Measurements from ENCODE around the gene BBC3.
"Not testable (repeated sequence)": the region's sequence is repeated elsewhere in the genome, so short reads cannot be mapped to it uniquely, and the experiment has no call there.

Gene BBC3

GRCh38 chr19:47230921-47231214, at the start of gene BBC3:
BBC3 (minus strand) TSS chr19:47231199; CDS start chr19:47228431, 2,768 bp downstream.
- ChIA-PET POLR2A (no interaction called here), CTCF (no interaction called here)
- peak within 1 kb of the TSS; percentile 95 for H3K4me3 ChIP-seq (ENCODE audit: low read depth, low read length)
- no peak for DNase-seq (ENCODE audit: low read depth, low spot score)
- no peak for TF ChIP-seq CTCF (IDR thresholded peaks at IDR 0.05; ENCODE audit: insufficient read depth, low read length, missing control alignments)

GRCh38 chr19:47280183-47280797, 49.3 kb upstream of the BBC3 start:
- CTCF ChIA-PET: interaction anchor here (0.8 to 1.6 kb wide), 5 partner anchors 13 to 148 kb away, joined by 3 to 7 read pairs (median 4); no protein-coding TSS in a partner anchor
- no peak for DNase-seq (ENCODE audit: low read depth, low spot score)
- POLR2A ChIA-PET: no interaction called here

GRCh38 chr19:47276513-47276912, 45.5 kb upstream of the BBC3 start:
- not testable (repeated sequence) for H3K4me3 ChIP-seq (ENCODE audit: low read depth, low read length); DNase-seq (ENCODE audit: low read depth, low spot score)
- CTCF ChIA-PET: interaction anchor here (1.4 to 5.8 kb wide), 8 partner anchors 10 to 151 kb away, joined by 4 to 88 read pairs (median 8); partner anchors contain the start of gene DHX34
- POLR2A ChIA-PET: interaction anchor here (0.7 to 4.0 kb wide), 2 partner anchors 9 to 20 kb away, joined by 3 to 27 read pairs; partner anchors contain the start of gene CCDC9

More at GRCh38 chr19:47280183-47280797, 49.3 kb upstream of the BBC3 start:
- no peak overlapping the region for H3K4me3 ChIP-seq (ENCODE audit: low read depth, low read length)
- peak; percentile 39 for TF ChIP-seq CTCF (IDR thresholded peaks at IDR 0.05; ENCODE audit: insufficient read depth, low read length, missing control alignments)

- peak overlapping the region; percentile 54; the same call in 1 of the 2 replicates for H3K4me3 ChIP-seq (ENCODE audit: low read depth, low read length)
- no peak for DNase-seq (ENCODE audit: low read depth, low spot score)
- ChIA-PET POLR2A (interaction anchor here (2.4 to 4.0 kb wide), 2 partner anchors 19 to 65 kb away, joined by 7 to 27 read pairs; partner anchors contain the start of gene CCDC9), CTCF (interaction anchor here (1.0 to 5.8 kb wide), 14 partner anchors 11 to 150 kb away, joined by 3 to 88 read pairs (median 6); partner anchors contain the start of genes CCDC9 and DHX34)
- TF ChIP-seq CTCF (IDR thresholded peaks at IDR 0.05; ENCODE audit: insufficient read depth, low read length, missing control alignments): no peak
These were observed 44.9 kb upstream of the BBC3 start for GRCh38 chr19:47275791-47276461.

GRCh38 chr19:47274891-47275761, 44.1 kb upstream of the BBC3 start:
- no peak for TF ChIP-seq CTCF (IDR thresholded peaks at IDR 0.05; ENCODE audit: insufficient read depth, low read length, missing control alignments)
- CTCF ChIA-PET: interaction anchor here (0.5 to 5.8 kb wide), 15 partner anchors 12 to 153 kb away, joined by 3 to 88 read pairs (median 5); partner anchors contain the start of genes CCDC9 and DHX34
- H3K4me3 ChIP-seq (ENCODE audit: low read depth, low read length): peak overlapping the region; percentile 54
- no peak for DNase-seq (ENCODE audit: low read depth, low spot score)
- POLR2A ChIA-PET: interaction anchor here (1.1 to 4.0 kb wide), 5 partner anchors 13 to 64 kb away, joined by 3 to 27 read pairs (median 7); partner anchors contain the start of gene CCDC9

Data from AG04449 (cell line).